C4-2B (cell line): Measurements from ENCODE around the gene CPD.

Source experiments
- CTCF ChIP-seq: fragments of 450-650 bp; conservative IDR thresholded peaks from 2 replicates; pipeline ENCODE4 v1.5.1; 2017; ENCODE audit warnings: mild to moderate bottlenecking
- ZFX ChIP-seq: fragments of 450-650 bp; IDR thresholded peaks from 2 replicates; pipeline ENCODE4 v1.6.1; 2017

DNA sequence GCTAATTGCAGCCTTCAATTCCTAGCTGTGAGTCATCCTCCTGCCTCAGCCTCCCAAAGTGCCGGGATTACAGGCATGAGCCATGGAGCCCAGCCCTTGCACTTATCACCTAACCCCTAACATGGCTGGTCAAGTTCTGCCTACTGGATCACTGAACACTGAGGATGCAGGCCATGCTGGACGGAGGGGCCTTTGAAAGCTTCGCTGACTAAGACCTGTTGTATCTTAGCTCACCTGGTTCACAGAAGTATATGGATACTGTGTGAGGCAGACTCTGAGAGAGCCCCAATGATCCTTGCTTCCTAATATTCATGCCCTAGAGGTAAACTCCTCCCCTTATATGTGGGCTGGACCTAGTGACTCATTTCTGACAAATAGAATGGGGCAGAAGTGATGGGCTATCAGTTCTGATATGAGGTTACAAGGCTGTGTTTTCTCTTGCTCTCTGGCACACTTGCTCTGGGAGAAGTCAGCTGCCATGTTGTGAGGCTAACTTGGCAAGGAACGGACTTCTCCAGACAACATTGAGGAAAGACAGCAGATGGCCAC lies 33.1 kb upstream of the CPD start:
- TF ChIP-seq CTCF (no peak), ZFX (no peak)
